Ureter (tissue), 1 donor: Measurements from ENCODE around the gene ADCY2. TPM values are rescaled to one million over a fixed set of nuclear protein-coding genes. Genes with fewer than 3 reads are reported as not detected.

Experiments used
- DNase-seq: peaks from one replicate; pipeline ENCODE4 v3.0.0-alpha.2; 2020; ENCODE audit warnings: low spot score
- total RNA-seq: library from RNA; stranded (reverse); gene quantifications from one replicate; pipeline ENCODE4 v1.2.4, GENCODE V29; 2023
- donor health status: DM: yes; HTN: yes; CAD: no.

The ADCY2 gene
- 13.1 TPM for total RNA-seq

DNA sequence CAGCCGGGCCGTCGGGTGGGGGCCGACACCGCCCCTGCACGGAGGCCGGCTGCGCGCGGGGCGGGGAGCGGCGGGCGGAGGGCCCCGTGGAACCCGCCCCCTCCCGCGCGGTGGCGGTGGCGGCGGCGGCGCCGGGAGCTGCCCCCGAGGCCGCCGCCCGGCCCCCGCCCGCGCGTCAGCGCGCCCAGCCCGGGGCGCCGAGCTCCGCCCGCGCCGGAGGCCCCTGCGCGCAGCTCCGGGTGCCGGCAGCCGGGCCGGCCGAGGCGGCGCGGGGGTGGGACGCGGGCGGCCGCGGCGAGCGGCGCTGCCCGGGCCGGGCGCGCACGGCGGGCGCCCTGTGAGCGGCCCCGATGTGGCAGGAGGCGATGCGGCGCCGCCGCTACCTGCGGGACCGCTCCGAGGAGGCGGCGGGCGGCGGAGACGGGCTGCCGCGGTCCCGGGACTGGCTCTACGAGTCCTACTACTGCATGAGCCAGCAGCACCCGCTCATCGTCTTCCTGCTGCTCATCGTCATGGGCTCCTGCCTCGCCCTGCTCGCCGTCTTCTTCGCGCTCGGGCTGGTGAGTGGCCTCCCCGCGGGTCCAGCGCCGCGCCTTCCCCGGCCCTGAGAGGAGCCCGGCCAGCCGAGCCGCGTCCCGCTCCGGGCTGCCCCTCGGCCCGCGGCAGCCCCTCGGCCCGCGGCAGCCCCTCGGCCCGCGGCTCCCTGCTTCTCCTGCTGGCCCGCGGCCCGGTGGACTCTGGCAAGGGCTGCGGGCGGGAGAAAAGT is at the start of gene ADCY2:
Gene ADCY2, plus strand, starts transcription at position 192 of the 766 bp plus-strand sequence. Its CDS starts 159 bp downstream, at position 351.
- DNase-seq, result no peak

DNA sequence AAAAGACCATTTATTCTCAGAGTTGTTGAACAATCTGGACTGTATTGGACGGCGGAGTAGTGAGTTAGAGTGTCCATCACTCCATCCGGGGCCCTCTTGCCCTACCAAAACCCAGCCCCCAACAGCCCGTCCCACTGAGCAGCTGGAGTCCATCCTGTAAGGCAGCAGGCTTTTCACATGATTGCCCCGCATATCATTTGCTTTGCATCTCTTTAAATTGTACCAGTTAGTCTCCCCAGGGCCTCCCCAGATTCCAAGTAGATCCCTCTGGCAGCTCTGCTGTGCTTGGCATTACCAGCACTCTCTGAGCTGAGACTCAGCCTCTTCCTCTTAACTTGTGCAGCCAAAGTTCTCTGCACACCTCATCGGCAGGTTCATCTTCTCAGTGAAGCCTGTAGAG is 48.6 kb upstream of the ADCY2 start:
- DNase-seq, result no peak

DNA sequence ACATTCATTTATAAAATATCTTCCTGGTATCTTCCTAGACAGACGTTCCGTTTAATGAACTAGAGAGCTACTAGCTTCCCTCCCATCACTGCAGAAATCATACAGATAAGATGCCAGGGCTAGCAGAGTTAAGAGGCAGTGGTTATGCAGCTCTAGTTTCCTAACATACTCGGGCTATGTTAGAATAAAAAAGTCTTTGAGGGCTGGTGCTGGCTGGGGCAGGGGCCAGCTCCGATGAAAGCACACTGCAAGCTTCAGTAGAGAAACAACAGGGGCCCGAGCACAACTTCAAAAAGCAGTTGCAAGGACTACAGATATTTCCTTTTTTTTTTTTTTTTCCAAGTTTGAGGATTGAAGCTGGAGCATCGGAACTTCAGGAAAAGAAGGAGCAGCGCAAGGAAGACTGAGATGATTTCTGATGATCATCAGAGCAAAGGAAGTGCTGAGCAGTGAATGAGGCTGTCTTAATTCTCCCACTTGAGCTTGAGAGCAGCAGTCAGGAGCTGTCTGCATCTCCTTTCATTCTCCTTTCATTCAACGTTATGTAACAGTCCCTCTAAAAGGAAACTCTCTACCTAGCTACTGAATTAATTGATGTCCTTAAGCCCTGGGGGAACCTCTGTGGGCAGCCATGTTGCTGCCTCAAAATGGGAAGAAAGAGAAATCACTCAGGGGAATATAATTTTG is 47.6 kb upstream of the ADCY2 start:
- no peak for DNase-seq

DNA sequence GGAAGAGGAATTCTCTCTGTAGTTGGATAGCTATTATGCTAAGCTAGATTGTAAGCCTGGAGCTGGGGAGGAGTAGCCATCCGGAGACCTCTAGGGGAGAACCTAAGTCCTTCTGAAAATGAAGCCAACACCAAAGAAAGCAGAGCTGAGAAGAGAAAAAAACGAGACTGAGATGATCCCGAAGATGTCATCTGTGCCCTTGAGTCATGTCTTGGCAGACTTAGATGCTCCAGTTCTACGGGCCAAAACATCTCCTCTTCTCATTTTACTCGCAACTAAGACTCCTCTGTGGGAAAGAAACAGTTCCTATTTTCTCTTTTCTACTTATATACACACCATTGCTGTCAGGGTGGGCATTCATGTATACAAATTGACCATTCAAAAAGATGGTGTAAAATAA is 34.3 kb upstream of the ADCY2 start:
- DNase-seq, result no peak

DNA sequence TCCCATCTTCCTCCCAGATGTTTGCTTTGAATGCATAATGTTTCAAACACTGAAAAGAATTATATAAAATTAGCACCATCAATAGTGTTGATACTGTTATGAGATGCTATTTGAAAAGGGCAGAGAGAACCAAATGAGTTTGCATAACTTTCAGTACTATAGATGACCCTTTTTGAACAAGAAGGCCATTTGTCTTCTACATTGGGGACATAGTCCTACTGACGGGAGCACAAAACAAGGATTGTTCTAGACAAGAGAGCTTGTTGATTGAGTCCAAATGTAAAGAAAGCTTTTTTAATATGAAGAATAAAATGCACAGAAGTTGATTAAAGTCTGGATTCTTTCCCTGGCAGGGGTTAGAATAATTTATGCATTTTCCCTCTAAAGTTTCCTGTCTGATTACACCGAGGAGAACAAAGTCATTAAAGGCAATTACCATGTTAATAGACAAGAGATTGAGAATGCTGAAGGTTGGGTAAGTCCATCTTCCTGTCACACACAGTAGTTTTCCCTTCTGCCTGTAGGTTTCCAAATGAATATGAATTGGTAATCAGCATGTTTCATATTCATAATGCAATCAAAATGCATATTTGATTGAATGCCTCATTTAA is 32.8 kb upstream of the ADCY2 start:
- no peak for DNase-seq

DNA sequence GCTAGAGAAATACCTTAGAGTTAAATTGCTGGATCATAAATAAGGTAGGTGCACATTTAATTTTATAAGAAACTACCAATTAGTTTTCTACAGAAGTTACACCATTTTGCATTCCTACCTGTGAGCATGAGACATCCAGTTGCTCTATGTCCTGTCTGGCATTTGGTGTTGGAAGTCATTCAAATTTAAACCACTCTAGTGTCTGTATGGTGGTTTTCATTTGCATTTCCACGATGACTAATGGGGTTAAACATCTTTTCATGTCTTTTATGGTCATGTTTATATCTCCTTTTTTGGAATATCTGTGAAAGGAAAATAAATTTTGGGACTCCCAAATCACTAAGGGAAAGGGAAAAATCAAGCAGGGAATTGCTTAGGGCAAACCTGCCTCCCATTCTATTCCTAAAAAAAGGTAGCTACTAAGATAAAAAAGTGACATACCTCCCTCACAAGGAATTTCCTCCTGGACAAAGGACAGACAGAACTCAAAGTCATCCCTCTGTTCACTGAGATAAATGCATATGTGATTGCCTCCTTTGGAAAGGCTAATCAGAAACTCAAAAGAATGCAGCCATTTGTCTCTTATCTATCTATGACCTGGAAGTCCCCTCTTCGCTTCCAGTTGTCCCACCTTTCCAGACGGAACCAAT is 31.6 kb upstream of the ADCY2 start:
- no peak for DNase-seq

DNA sequence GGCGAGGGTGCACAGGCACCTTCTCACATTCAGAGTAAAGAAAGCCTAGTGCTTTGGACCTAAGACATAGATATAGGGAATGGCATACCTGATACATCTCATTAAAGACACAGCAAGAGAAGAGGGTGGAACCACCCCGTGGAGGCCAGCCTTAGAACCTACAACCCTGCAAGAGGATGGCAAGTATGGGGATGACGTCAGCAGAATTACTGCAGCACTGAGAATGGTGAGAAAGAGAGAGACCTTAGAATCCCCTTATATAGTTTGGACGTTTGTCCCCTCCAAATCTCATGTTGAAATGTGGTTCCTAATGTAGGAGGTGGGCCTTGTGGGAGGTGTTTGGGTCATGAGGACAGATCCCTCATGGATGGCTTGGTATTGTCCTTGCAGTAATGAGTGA is 28.2 kb upstream of the ADCY2 start:
- no peak for DNase-seq

DNA sequence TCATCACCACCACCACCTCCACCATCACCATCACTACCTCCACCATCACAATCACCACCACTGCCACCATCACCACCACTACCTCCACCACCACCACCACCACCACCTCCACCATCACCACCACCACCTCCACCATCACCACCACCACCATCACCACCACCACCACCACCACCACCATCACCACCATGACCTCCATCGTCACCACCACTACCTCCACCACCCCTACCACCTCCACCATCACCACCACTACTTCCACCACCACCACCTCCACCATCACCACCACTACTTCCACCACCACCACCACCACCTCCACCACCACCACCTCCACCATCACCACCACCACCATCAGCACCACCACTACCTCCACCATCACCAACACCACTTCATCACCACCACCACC is 23.5 kb upstream of the ADCY2 start:
- no peak for DNase-seq

DNA sequence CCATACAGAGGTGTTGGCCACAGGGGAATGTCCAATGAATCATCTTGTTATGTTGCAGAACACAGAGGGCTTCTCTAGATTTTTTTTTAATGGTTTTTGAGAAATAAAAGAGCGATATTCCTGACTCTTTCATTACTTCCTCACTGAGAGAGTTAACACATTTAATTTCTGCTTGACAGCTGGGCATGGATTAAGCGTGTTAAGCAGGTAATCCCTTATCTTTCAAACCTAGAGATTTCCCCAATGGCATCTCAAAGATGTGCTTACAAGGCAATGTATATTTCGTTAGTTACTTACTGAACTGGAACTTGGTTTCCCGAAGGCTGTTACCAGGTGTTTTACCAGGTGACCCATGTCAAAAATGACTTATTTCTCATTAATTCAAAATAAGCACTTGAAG is 21.8 kb upstream of the ADCY2 start:
- DNase-seq, result no peak

DNA sequence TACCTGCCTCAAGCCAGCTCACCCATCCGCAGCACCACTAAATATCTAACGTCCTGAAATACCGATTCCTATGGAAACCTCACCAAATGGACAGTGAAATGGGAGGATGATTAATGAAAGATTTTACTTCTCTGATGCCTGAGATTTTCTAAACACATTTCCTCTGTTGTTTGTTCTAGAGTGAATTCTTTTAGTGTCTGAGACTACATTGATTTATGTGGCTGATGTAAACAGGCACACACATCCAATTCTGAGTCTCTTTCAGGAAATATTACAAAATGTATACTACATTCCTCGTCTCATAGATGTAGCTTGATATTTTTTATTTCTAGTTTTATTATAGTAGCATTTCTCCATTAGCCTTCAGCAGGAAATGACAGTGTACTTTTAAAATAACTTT is 20.5 kb upstream of the ADCY2 start:
- no peak for DNase-seq

DNA sequence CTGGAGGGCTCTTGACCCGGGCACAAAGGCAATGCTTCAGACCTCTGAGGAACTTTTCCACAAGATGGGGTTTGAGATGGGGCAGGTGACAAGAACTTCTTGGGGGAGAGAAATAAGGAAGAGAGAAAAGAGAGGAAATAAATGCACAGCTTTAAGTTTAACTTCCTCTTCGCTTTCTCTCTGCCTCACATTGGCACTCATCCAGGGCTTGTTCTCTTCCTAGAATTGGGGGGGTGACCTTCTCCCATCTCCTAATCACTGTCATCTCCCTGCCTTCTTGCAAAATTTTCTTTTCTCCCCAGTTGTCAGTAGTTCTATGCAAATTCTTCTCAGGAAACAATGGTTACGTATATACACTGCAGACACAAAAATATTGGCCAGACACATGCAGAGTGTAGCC is 19.1 kb upstream of the ADCY2 start:
- DNase-seq, result no peak

DNA sequence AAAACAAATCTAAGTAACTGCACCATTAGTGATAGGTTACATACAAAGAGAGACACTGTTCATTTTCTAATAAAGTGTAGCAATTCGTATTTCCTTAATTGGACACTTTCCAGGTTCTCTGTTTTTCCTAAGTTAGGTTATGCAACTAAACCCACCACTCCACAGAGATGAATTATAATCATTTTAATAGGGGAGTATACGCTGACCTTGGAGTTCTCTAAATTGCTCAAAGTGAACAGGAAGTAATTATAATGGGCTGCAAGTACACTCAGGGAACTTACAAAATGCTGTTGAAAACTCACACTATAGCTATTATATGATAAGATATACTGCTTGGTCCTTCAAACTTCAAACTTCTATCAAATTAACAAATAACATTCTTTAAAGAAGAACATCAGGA is 18.2 kb upstream of the ADCY2 start:
- DNase-seq, result no peak

DNA sequence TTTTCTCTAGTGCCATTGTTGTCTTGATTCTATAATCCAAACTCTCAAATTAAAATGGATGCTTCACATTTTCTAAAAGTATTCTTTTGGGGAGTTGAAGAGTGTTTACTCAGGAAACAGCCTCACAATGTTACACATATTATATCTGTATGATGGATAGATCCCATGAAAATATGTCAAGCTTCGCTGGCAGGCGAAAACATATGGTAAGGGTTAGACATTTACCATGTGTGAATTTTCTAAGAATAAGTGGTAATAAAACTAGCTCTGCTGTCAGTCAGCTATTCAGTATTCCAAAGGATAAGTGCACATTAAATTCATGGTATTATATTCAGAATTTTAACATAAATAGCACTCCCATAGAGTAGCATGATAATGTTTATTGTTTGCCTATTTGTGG is 13.3 kb upstream of the ADCY2 start:
- no peak for DNase-seq

DNA sequence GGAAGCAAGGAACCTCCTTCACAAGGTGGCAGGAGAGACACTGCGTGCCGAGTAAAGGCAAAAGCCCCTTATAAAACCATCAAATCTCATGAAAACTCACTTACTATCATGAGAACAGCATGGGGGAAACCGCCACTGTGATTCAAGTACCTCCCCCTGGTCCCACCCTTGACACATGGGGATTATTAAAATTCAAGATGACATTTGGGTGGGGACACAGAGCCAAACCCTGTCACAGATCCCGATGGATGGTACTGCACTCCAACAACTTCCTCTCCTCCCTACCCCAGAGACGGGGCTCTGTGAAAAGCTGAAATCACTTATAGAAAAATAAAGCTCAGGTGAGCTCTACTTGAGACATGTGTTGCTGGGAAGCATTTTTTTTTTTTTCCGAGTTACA is 10.3 kb upstream of the ADCY2 start:
- DNase-seq, result no peak

DNA sequence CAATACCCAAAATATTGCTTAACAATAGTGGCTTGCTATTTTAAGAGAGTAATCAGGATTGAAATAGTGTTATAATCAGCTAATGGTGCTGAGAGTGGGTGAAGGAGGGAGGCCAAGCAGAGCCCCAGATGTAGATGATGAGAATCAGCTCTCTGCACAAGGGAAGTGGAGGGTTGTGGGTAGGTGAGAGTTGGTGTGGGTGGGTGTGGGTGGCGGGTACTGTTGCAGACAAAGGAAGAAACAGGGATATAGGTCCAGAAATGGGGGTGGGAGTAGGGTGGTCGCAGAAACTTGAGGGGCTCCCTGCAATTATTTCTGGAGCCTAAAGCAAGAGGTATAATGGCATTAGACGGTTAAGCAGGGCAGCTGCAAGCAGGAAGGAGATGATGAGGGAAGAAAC is 7.4 kb upstream of the ADCY2 start:
- no peak for DNase-seq

DNA sequence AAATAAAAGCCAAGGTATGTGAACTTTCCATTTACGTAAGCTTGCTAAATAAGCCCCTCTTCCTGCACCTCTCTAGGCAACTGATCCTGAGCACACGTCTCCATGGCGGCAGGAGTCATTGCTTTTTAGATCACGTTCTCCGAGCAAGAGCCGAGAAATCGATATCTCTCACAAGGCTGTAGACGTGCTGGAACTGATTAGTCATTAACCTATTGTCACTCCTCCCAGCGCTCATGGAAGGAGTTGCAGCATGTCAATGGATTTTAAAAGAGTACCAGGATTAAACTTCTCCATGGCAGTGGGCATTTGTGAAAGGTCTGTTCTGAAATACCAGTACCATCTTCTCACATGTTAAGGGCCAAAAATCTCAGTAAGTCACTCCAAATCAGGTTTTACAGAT is 4.7 kb upstream of the ADCY2 start:
- no peak for DNase-seq

DNA sequence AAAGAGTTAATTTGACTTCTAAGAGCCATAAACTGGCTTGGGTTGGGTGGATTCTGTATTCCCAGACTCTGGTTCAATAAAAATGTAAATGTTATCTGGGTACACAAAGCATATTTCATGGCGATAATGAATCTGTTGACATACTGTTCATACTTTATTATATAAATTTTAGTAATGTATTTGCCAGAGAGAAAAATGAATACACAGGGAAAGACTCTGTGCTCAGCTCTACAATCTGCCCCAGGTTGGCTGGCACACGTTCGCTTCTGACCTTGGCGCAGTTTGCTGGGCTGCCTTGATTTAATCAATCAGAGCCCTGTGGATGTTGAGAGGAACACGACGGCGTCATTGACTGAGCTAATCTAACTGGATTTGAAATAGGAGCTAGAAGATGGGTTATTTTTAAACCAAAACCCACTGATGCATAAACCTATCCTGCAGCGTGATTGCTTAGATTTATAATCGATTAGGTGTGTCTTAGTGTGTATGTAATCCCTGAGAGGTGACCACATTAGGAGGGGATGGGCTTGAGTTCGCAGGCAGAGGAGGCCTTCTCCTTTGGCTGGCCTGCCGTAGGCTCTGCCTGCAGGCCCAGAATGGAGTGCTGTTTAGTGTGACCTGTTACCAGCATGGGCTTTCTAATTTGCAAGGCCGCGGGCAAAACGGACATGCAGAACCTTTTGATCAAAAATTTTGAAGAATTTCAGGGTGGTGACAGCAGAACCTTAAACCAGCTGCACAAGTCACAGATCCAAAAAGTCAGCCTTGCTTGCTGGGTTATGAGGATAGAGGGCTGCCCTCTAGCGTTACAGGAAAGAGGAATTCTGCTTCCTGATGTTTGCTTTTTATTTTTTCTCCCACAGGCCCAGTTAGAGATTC is 3.9 kb upstream of the ADCY2 start:
- DNase-seq, result no peak

DNA sequence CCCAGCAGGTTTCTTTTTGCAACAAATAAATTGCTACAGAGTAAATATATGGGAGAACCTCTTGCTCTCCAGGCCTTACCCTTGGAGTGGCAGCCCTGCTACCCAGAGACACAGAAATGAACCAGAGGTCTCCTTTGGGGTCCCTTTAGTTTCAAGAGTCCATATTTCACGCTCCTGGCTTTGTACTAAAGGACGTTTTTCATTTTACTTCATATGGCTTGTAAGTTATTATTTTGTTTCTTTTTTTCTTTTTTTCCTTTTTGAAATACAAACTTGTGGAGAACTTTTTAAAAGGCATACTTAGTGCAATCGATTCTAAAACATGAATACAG is 3.3 kb upstream of the ADCY2 start:
- DNase-seq, result no peak

DNA sequence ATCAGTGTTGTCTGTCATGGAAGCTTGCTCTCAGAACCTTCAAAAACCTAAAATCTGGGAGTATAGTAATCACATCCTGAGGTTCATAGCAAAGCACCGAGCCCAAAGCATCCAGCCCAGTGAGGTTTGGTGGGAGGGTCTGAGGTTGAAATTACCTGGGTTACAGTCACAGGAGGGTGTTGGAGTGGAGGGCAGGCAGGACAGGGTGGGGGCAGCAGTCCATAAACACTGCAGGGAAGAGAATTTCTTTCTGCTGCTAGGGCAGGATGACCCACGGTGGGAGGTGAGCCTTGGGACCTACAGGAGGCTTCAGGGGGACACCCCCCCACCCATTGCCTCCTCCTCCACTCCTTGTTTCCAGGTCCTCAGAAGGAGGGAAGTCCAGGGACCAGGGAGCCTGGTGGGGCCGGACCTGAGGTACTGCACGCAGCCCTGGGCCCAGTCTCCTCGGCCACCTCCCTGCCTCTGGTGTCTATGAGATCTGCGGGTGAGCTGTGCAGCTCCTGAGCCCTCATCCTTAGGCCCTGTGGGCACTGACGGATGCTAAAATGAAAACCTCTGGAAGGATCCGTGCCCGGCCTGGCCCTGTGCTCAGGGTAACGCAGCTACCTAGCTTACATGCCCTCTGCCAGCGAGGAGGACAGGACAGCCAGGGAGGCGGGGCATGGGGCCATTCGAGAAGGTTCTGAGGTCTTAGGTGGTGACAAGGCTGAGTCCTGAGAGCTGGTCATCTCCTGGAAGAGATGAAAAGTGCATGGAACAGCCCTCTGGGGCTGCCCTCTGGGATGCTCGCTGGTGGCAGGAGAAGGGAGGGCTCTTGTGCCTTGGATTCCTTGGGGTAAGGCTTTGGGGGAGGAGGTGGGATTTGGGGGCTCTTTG is 1.8 kb upstream of the ADCY2 start:
- DNase-seq, result no peak

DNA sequence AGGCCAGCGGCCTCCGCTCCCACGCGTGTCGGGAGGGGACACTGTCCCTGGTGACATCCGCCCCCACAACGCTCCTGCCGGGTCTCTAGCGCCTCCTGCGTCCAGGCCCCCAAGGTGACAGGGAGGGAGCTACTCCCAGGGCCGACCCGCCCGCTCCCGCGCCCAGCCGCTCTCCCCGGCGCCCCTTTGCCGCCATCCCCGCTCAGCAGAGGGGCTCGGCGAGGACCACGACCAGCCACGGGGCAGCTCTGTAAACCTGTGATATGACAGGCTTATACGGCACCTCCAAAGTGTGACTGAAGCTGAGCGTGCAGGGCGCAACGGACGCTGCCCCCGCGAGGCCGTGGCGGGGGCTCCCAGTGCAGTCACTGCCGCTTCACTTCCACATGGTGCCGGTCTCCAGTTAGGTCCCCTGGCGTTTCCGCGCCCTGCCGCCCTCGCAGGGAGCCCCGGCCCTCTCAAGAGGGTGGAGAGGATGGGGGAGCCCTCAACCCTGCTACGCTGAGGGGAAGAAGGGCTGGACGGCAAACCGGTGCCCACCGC is 978 bp upstream of the ADCY2 start:
- DNase-seq, result no peak
